Smooth muscle cell (in vitro differentiated cells): ENCODE results near the gene FADS1. TPM values are rescaled to one million over a fixed set of nuclear protein-coding genes. Genes with fewer than 3 reads are reported as not detected.
A peak's percentile ranks its signal among the peaks of the same experiment; 100 is the strongest.

ENCODE experiments used
- DNase-seq: peaks from one replicate; lab custom pipeline; 2025; ENCODE audit not compliant: unreplicated experiment; lab: John Stamatoyannopoulos, UW
- H2AFZ ChIP-seq: fragments of 200-600 bp; sonication (generic); 2 replicates; pipeline ENCODE4 v1.6.0; 2016; ENCODE audit warnings: antibody characterized with exemption, low read depth, mild to moderate bottlenecking
- H3F3A ChIP-seq: fragments of 200-600 bp; sonication (generic); 2 replicates; pipeline ENCODE4 v1.6.0; 2017; ENCODE audit warnings: antibody characterized with exemption, low read depth
- H3K27ac ChIP-seq: fragments of 200-600 bp; sonication (generic); 2 replicates; pipeline ENCODE4 v1.5.1; 2016; ENCODE audit warnings: low read depth, mild to moderate bottlenecking
- H3K27me3 ChIP-seq: fragments of 200-600 bp; sonication (generic); 2 replicates; pipeline ENCODE4 v1.6.1; 2016; ENCODE audit warnings: low read depth, mild to moderate bottlenecking
- H3K36me3 ChIP-seq: fragments of 200-600 bp; sonication (generic); 2 replicates; pipeline ENCODE4 v1.5.1; 2016; ENCODE audit warnings: low read depth
- H3K4me1 ChIP-seq: fragments of 200-600 bp; sonication (generic); 2 replicates; pipeline ENCODE4 v1.5.1; 2016; ENCODE audit warnings: low read depth
- H3K4me2 ChIP-seq: fragments of 200-600 bp; sonication (generic); 2 replicates; pipeline ENCODE4 v1.6.0; 2016; ENCODE audit warnings: mild to moderate bottlenecking
- H3K4me3 ChIP-seq: fragments of 200-600 bp; sonication (generic); 2 replicates; pipeline ENCODE4 v1.5.1; 2016; ENCODE audit warnings: mild to moderate bottlenecking
- H3K79me2 ChIP-seq: fragments of 200-600 bp; sonication (generic); 2 replicates; pipeline ENCODE4 v1.6.0; 2016; ENCODE audit warnings: low read depth, mild to moderate bottlenecking
- H3K9ac ChIP-seq: fragments of 200-600 bp; sonication (generic); 2 replicates; pipeline ENCODE4 v1.6.0; 2016; ENCODE audit warnings: low read depth
- H3K9me3 ChIP-seq: fragments of 200-600 bp; sonication (generic); replicated peaks from 2 replicates; pipeline ENCODE4 v1.5.1; 2016; ENCODE audit warnings: low read depth
- H4K20me1 ChIP-seq: fragments of 200-600 bp; sonication (generic); 2 replicates; pipeline ENCODE4 v1.6.0; 2016; ENCODE audit warnings: low read depth
- CTCF ChIP-seq: fragments of 200-600 bp; sonication (generic); IDR thresholded peaks from 2 replicates; pipeline ENCODE4 v1.5.1; 2017; ENCODE audit warnings: borderline replicate concordance, mild to moderate bottlenecking, antibody characterized with exemption; ENCODE audit not compliant: insufficient read depth, poor library complexity, severe bottlenecking
- WGBS: methylation state at CpG from one replicate; pipeline ENCODE4 v1.1.7; 2016; ENCODE audit warnings: low lambda C conversion rate; 5-methylcytosine and 5-hydroxymethylcytosine counted together
- polyA plus RNA-seq: library from polyadenylated mRNA; unstranded; fragments of >200 nt; fragmentation: Nextera tagmentation; extraction: Ambion mirVana; gene quantifications from 2 replicates; pipeline ENCODE4 v1.2.1, GENCODE V29; 2016
- total RNA-seq: library from RNA; depleted of rRNA; stranded (reverse); fragments of >200 nt; gene quantifications from 2 replicates; pipeline ENCODE4 v1.2.3, GENCODE V29; 2014

Gene FADS1
- total and polyA plus RNA-seq, 2 experiments from 2014 or later = 122 to 266 TPM

- H3K9ac ChIP-seq = no peak overlapping the region
- H4K20me1 ChIP-seq = peaks cover 18% of the 10 kb centered on the region
- H3K4me2 ChIP-seq = no peak overlapping the region
- peak; percentile 54 for TF ChIP-seq CTCF
- no peak for DNase-seq
- no peak overlapping the region for H2AFZ ChIP-seq
- no peaks in the 10 kb centered on the region for H3K27me3 ChIP-seq
- H3F3A ChIP-seq = peaks cover 13% of the 10 kb centered on the region
- WGBS = 69% methylated on average over 9 of the region's 9 CpGs
- peaks cover 16% of the 10 kb centered on the region for H3K79me2 ChIP-seq
- H3K4me3 ChIP-seq = no peak overlapping the region
- no peaks in the 10 kb centered on the region for H3K9me3 ChIP-seq
- H3K27ac ChIP-seq = no peak overlapping the region
- no peaks in the 10 kb centered on the region for H3K36me3 ChIP-seq
- H3K4me1 ChIP-seq = peaks cover 6% of the 10 kb centered on the region
Observed at GRCh38 chr11:61787928-61788491, 28.8 kb downstream of the FADS1 start.

GRCh38 chr11:61785837-61786402 lies 30.9 kb downstream of the FADS1 start:
- H3K36me3 ChIP-seq = no peaks in the 10 kb centered on the region
- 97% methylated on average over 11 of the region's 11 CpGs for WGBS
- no peak for DNase-seq

GRCh38 chr11:61784506-61784805 lies 32.3 kb downstream of the FADS1 start:
- Histone ChIP-seq H3K9me3 (no peaks in the 10 kb centered on the region), H3K9ac (no peak overlapping the region), H3K79me2 (no peaks in the 10 kb centered on the region), H4K20me1 (peaks cover 18% of the 10 kb centered on the region), H3K27ac (peak overlapping the region; percentile 52), H3K4me1 (no peaks in the 10 kb centered on the region), H3F3A (peaks cover 13% of the 10 kb centered on the region), H3K4me3 (no peak overlapping the region), H3K36me3 (no peaks in the 10 kb centered on the region), H3K4me2 (no peak overlapping the region), H2AFZ (no peak overlapping the region), H3K27me3 (no peaks in the 10 kb centered on the region)
- TF ChIP-seq CTCF = no peak
- no peak for DNase-seq
- WGBS = 97% methylated on average over 7 of the region's 7 CpGs

More at GRCh38 chr11:61785837-61786402, 30.9 kb downstream of the FADS1 start:
- Histone ChIP-seq H2AFZ (no peak overlapping the region), H3F3A (peaks cover 13% of the 10 kb centered on the region), H3K4me3 (no peak overlapping the region), H3K79me2 (peaks cover 6% of the 10 kb centered on the region), H3K9me3 (no peaks in the 10 kb centered on the region), H3K4me1 (no peaks in the 10 kb centered on the region), H3K27ac (peak overlapping the region; percentile 26), H3K27me3 (no peaks in the 10 kb centered on the region), H4K20me1 (peaks cover 18% of the 10 kb centered on the region), H3K9ac (no peak overlapping the region), H3K4me2 (no peak overlapping the region)
- no peak for TF ChIP-seq CTCF
